Spleen (tissue), 11 donors: ENCODE measurements around the gene CCSER2. TPM values are rescaled to one million over a fixed set of nuclear protein-coding genes. Genes with fewer than 3 reads are reported as not detected.
"Not testable (repeated sequence)": the region's sequence is repeated elsewhere in the genome, so short reads cannot be mapped to it uniquely, and the experiment has no call there.

ENCODE experiments used
- DNase-seq: peaks from one replicate; pipeline ENCODE4 v3.0.0-alpha.2; 2020
- H3K27ac ChIP-seq, 8 donors: fragments of 200-600 bp; sonication (generic) in 7 of 8; 1 replicate in 4 of 8; 2 replicates in 4 of 8; pipeline versions ENCODE4 v1.5.0 to v1.8.0; 2016 to 2021; ENCODE audit warnings: inconsistent platforms in 4 of 8, mild to moderate bottlenecking in 4 of 8, moderate library complexity in 1 of 8
- H3K27me3 ChIP-seq, 7 donors: fragments of 200-600 bp; sonication (generic) in 6 of 7; replicated peaks in 1 of 7; 1 replicate in 4 of 7; 2 replicates in 3 of 7; pipeline versions ENCODE4 v1.5.0 to v1.8.0; 2016 to 2021; ENCODE audit warnings: inconsistent platforms in 3 of 7, mild to moderate bottlenecking in 1 of 7
- H3K36me3 ChIP-seq, 6 donors: fragments of 200-600 bp; sonication (generic) in 5 of 6; 1 replicate in 4 of 6; 2 replicates in 2 of 6; pipeline versions ENCODE4 v1.5.0 to v1.8.0; 2016 to 2021; ENCODE audit warnings: inconsistent platforms in 2 of 6
- H3K4me1 ChIP-seq, 6 donors: fragments of 200-600 bp; sonication (generic) in 5 of 6; 1 replicate in 3 of 6; 2 replicates in 3 of 6; pipeline versions ENCODE4 v1.5.0 to v1.8.0; 2016 to 2021; ENCODE audit warnings: inconsistent platforms in 3 of 6
- H3K4me3 ChIP-seq, 8 donors: fragments of 200-600 bp; sonication (generic) in 7 of 8; 1 replicate in 4 of 8; 2 replicates in 4 of 8; pipeline versions ENCODE4 v1.5.0 to v1.8.0; 2016 to 2021; ENCODE audit warnings: inconsistent platforms in 4 of 8, mild to moderate bottlenecking in 4 of 8, moderate library complexity in 2 of 8
- H3K9me3 ChIP-seq, 8 donors: fragments of 200-600 bp; sonication (generic) in 7 of 8; 1 replicate in 4 of 8; 2 replicates in 4 of 8; pipeline versions ENCODE4 v1.5.0 to v1.8.0; 2016 to 2021; ENCODE audit warnings: inconsistent platforms in 4 of 8
- POLR2A ChIP-seq, 3 donors: fragments of 450-650 bp; IDR thresholded peaks; one replicate each; pipeline ENCODE4 v1.5.1; 2017; ENCODE audit warnings: antibody characterized with exemption in 3 of 3, mild to moderate bottlenecking in 1 of 3
- POLR2AphosphoS5 ChIP-seq, 3 donors: sonication (generic); formaldehyde crosslinking; IDR thresholded peaks; one replicate each; pipeline ENCODE4 v1.5.1; 2017; ENCODE audit warnings: antibody characterized with exemption in 3 of 3
- WGBS, 5 donors: extraction: QIAGEN DNeasy Blood & Tissue Kit in 3 of 5; methylation state at CpG; one replicate each; pipeline versions ENCODE4 v1.1.5 to v1.1.7; 2013 to 2018; 5-methylcytosine and 5-hydroxymethylcytosine counted together
- intact Hi-C: fragments of 100-400 bp; cut with DNase I; formaldehyde crosslinking; loops from one replicate; pipeline ENCODE4 v1.15.0; 2023; ENCODE audit warnings: low total_unique reads
- polyA plus RNA-seq, 3 donors: library from polyadenylated mRNA; stranded (reverse); fragments of 200-250 nt; gene quantifications; one replicate each; pipeline ENCODE4 v1.2.1, GENCODE V29; 2013
- total RNA-seq, 7 donors: library from RNA; depleted of rRNA in 3 of 7; stranded (reverse); fragments of >200 nt in 3 of 7; fragmentation: NEBNext Ultra II Directional in 4 of 7; extraction: Animal tissue kit (Norgen Biotek cat#: 25700) in 4 of 7; gene quantifications; one replicate each; pipeline versions ENCODE4 v1.1.0 to v1.2.1, GENCODE V29; 2016 to 2021
- TF ChIP-seq, protein P1 (sequence below), 11 experiments: fragments of 200-600 bp in 7 of 11; fragments of 450-650 bp in 4 of 11; sonication (generic) in 4 of 11; IDR thresholded peaks in 8 of 11; conservative IDR thresholded peaks in 3 of 11; 1 replicate in 7 of 11; 2 replicates in 4 of 11; pipeline versions ENCODE4 v1.4.0 to v1.8.0; 2016 to 2021; ENCODE audit warnings: antibody characterized with exemption in 11 of 11, inconsistent platforms in 4 of 11, mild to moderate bottlenecking in 1 of 11
- donor health status: healthy with polysubstance abuse.
- donor health status: DM: no; HTN: no; CAD: no; lungs with moderate emphysema.
- donor health status: DM: no; HTN: no; CAD: no.
- donor health status: Bipolar disorder and iron deficiency.
- donor health status: healthy.
- donor health status: DM: no; HTN: no; CAD: no.
- donor health status: DM: yes; HTN: yes; CAD: no.

The CCSER2 gene
- total and polyA plus RNA-seq, 10 donors = 5.3 to 61.4 (median 45.2) TPM

DNA sequence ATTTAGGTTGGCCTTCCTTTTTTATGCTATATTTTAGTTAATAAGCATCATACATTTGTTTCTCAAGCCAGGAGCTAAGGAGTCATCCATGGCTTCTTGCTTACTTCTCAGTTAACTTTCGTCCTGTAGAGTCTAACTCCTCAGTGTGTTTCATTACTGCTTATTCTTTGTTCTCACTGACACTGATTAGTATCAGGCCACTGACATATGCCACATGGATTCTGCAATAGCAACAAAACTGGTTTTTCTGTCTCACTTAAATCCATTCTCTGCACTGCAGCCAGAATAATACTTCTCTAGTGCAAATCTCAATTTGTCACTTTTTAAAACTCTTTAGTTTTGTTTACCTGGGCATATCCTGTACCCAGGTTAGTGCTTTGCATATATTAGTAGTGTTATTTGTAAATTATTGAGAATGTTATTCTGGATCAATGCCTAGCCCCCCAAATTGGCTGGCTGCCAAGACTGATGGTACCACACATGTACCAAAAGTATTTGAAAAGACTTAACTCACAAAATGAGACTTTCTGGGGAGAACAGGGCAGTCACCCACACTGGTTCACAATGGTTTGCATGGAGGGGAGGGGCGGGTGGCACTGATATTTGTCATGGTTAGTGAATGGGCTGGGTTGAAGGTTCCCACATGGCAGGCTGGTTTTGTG is 79.1 kb downstream of the CCSER2 start:
- H3K4me3 ChIP-seq = no peak overlapping the region
- no peak for DNase-seq
- TF ChIP-seq, protein P1, sequence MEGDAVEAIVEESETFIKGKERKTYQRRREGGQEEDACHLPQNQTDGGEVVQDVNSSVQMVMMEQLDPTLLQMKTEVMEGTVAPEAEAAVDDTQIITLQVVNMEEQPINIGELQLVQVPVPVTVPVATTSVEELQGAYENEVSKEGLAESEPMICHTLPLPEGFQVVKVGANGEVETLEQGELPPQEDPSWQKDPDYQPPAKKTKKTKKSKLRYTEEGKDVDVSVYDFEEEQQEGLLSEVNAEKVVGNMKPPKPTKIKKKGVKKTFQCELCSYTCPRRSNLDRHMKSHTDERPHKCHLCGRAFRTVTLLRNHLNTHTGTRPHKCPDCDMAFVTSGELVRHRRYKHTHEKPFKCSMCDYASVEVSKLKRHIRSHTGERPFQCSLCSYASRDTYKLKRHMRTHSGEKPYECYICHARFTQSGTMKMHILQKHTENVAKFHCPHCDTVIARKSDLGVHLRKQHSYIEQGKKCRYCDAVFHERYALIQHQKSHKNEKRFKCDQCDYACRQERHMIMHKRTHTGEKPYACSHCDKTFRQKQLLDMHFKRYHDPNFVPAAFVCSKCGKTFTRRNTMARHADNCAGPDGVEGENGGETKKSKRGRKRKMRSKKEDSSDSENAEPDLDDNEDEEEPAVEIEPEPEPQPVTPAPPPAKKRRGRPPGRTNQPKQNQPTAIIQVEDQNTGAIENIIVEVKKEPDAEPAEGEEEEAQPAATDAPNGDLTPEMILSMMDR (IDR thresholded peaks at IDR 0.05 in 8 of 11, conservative IDR thresholded peaks at IDR 0.05 in 3 of 11) = no peak
- TF ChIP-seq POLR2A (IDR thresholded peaks at IDR 0.05) = no peak
- no peak for TF ChIP-seq POLR2AphosphoS5 (IDR thresholded peaks at IDR 0.05)
- H3K27me3 ChIP-seq = no peaks in the 10 kb centered on the region
- peaks cover 0 to 19% (median 0%) of the 10 kb centered on the region in 6 donors for H3K4me1 ChIP-seq
- peaks cover 0 to 8% (median 0%) of the 10 kb centered on the region in 6 donors for H3K36me3 ChIP-seq
- intact Hi-C loops = no loop called here
- H3K9me3 ChIP-seq = peaks cover 4 to 32% (median 26%) of the 10 kb centered on the region in 8 donors
- no peak overlapping the region for H3K27ac ChIP-seq
- WGBS, 5 donors = 84 to 93% (median 86%) methylated on average over 2 of the region's 2 CpGs

DNA sequence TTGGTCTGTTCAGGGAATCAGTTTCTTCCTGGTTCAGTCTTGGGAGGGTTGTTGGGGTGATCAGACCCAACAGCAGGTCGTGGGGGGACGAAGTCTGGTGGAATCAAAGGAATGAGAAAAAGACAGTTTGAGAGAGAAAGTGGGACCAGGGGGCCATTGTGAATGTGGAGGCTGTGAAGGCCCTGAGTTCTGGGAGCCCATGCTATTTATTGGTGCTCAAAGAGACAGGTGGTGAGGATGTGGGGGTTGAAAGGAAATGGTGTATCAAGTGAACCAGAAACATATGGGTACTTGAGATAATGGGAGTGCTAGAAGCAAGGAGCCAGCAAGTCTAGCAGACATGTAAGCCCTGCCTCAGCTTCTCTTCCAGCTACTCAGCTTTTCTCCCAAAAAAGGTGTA is 84.1 kb downstream of the CCSER2 start:
- intact Hi-C loops = no loop called here
- no peak for TF ChIP-seq POLR2A (IDR thresholded peaks at IDR 0.05)
- TF ChIP-seq, protein P1 (IDR thresholded peaks at IDR 0.05 in 8 of 11, conservative IDR thresholded peaks at IDR 0.05 in 3 of 11) = no peak
- no peak for TF ChIP-seq POLR2AphosphoS5 (IDR thresholded peaks at IDR 0.05)
- peaks cover 0 to 34% (median 0%) of the 10 kb centered on the region in 6 donors for H3K36me3 ChIP-seq
- 88 to 100% (median 98%) methylated on average over 2 of the region's 2 CpGs for WGBS, 5 donors
- peaks cover 7 to 57% (median 49%) of the 10 kb centered on the region in 8 donors for H3K9me3 ChIP-seq
- no peaks in the 10 kb centered on the region for H3K27me3 ChIP-seq
- peaks cover 0 to 6% (median 0%) of the 10 kb centered on the region in 6 donors for H3K4me1 ChIP-seq
- DNase-seq = no peak
- H3K4me3 ChIP-seq = no peak overlapping the region
- H3K27ac ChIP-seq = no peak overlapping the region

DNA sequence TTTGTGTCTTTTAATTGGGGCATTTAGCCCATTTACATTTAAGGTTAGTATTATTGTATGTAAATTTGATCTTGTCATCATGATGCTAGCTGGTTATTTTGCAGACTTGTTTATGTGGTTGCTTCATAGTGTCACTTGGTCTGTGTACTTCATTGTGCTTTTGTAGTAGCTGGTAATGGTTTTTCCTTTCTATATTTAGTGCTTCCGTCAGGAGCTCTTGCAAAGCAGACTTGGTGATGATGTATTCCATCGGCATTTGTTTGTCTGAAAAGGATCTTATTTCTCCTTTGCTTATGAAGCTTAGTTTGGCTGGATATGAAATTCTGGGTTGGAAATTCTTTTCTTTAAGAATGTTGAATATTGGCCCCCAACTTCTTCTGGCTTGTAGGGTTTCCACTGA is 85.7 kb downstream of the CCSER2 start:
- H3K4me3 ChIP-seq, intact Hi-C loops, H3K27me3 ChIP-seq, H3K4me1 ChIP-seq, DNase-seq, H3K27ac ChIP-seq: not testable (repeated sequence)
- 94 to 100% (median 96%) methylated on average over 2 of the region's 2 CpGs for WGBS, 5 donors
- peaks cover 0 to 50% (median 0%) of the 10 kb centered on the region in 6 donors for H3K36me3 ChIP-seq
- peaks cover 7 to 57% (median 49%) of the 10 kb centered on the region in 8 donors for H3K9me3 ChIP-seq

DNA sequence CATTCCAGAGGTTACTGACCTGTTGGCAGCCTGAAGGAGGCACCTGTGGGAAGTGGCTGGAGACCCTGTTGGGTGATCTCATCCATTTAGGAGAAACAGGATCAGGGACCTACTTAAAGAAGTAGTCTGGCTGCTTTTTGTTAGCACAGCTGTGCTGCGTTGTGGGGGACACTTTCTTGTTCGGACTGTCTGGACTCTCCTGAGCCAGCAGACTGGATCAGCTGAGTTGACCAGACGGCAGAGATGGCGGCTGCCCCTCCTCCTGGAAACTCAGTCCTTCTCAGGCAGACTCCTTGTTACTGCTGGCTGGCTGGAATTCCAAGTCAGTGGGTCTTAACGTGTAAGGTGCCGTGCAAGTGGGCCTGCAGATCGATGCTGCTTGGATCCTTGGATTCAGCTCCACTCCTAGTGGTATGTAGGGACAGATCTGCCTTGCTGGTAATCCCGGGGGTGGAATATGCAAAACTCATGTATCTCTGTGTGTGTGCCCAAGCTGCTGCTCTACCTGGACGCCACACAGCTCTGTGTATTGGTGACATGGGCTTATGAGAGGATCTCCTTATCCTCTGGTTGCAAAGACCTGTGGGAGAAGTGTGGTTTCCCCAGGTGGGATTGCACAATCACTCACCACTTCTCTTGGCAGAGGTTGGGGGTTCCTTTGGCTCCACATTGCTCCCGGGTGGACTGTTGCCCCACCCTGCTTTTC is 87.3 kb downstream of the CCSER2 start:
- intact Hi-C loops = no loop called here
- Histone ChIP-seq H3K27me3 (no peaks in the 10 kb centered on the region), H3K36me3 (peaks cover 0 to 59% (median 0%) of the 10 kb centered on the region in 6 donors), H3K27ac (no peak overlapping the region), H3K9me3 (peaks cover 7 to 57% (median 48%) of the 10 kb centered on the region in 8 donors), H3K4me3 (no peak overlapping the region), H3K4me1 (peaks cover 0 to 5% (median 0%) of the 10 kb centered on the region in 6 donors)
- no peak for TF ChIP-seq POLR2A (IDR thresholded peaks at IDR 0.05)
- no peak for TF ChIP-seq POLR2AphosphoS5 (IDR thresholded peaks at IDR 0.05)
- TF ChIP-seq, protein P1 (IDR thresholded peaks at IDR 0.05 in 8 of 11, conservative IDR thresholded peaks at IDR 0.05 in 3 of 11) = no peak
- WGBS, 5 donors = 88 to 92% (median 91%) methylated on average over 7 to 10 of the region's 10 CpGs
- no peak for DNase-seq
